ENCODE data around the gene YY1. TPM values are rescaled to one million over a fixed set of nuclear protein-coding genes. Genes with fewer than 3 reads are reported as not detected.
A peak's percentile ranks its signal among the peaks of the same experiment; 100 is the strongest.
"Not testable (repeated sequence)": the region's sequence is repeated elsewhere in the genome, so short reads cannot be mapped to it uniquely, and the experiment has no call there.

YY1 gene
- total and polyA plus RNA-seq, 7 donors = 26.7 to 61.5 (median 53.9) TPM

- no peaks in the 10 kb centered on the region for H3K4me1 ChIP-seq
- no peaks in the 10 kb centered on the region for H3K9me3 ChIP-seq
- DNase-seq = no peak
- H3K4me3 ChIP-seq = no peak overlapping the region
- no peaks in the 10 kb centered on the region for H3K36me3 ChIP-seq
- intact Hi-C loops (cut with DNase I) = no loop called here
- H3K27ac ChIP-seq = no peak overlapping the region
- 40 to 75% methylated on average over 5 of the region's 5 CpGs for WGBS, 2 donors
- no peaks in the 10 kb centered on the region for H3K27me3 ChIP-seq
- TF ChIP-seq CTCF (IDR thresholded peaks at IDR 0.05) (no peak), POLR2A (IDR thresholded peaks at IDR 0.05) (no peak), POLR2AphosphoS5 (IDR thresholded peaks at IDR 0.05) (no peak), EP300 (IDR thresholded peaks at IDR 0.05) (no peak)
Observed at GRCh38 chr14:100201701-100202100, 37.2 kb upstream of the YY1 start.

DNA sequence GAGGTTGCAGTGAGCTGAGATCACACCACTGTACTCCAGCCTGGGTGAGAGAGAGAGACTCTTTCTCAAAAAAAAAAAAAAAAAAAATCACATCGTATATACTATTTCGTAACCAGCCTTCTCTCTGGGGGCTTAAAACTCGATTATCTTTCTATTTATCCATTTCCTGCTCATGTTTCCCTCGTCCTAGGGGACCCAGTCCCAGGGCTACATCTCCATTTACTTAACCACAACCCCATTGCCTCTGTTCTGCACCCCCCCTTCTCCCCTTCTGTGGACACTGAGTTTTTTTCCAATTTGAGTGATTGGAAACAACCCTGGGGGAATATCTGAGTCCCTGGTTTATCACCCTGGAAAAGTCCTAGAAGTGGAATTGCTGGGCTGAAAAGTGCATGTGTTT, 36.2 kb upstream of the YY1 start:
- DNase-seq = no peak
- Histone ChIP-seq H3K4me3 (no peak overlapping the region), H3K9me3 (no peaks in the 10 kb centered on the region), H3K4me1 (no peaks in the 10 kb centered on the region), H3K27ac (no peak overlapping the region), H3K36me3 (no peaks in the 10 kb centered on the region), H3K27me3 (no peaks in the 10 kb centered on the region)
- 54 to 78% methylated on average over 4 of the region's 4 CpGs for whole genome bisulfite sequencing, 2 donors
- TF ChIP-seq CTCF (IDR thresholded peaks at IDR 0.05) (no peak), POLR2A (IDR thresholded peaks at IDR 0.05) (no peak), EP300 (IDR thresholded peaks at IDR 0.05) (no peak), POLR2AphosphoS5 (IDR thresholded peaks at IDR 0.05) (no peak)
- intact Hi-C loops (cut with DNase I) = no loop called here

- whole genome bisulfite sequencing, 2 donors = 95 to 96% methylated on average over 4 of the region's 4 CpGs
- intact Hi-C loops (cut with DNase I) = no loop called here
Observed at GRCh38 chr14:100203146-100203545, 35.8 kb upstream of the YY1 start.

DNA sequence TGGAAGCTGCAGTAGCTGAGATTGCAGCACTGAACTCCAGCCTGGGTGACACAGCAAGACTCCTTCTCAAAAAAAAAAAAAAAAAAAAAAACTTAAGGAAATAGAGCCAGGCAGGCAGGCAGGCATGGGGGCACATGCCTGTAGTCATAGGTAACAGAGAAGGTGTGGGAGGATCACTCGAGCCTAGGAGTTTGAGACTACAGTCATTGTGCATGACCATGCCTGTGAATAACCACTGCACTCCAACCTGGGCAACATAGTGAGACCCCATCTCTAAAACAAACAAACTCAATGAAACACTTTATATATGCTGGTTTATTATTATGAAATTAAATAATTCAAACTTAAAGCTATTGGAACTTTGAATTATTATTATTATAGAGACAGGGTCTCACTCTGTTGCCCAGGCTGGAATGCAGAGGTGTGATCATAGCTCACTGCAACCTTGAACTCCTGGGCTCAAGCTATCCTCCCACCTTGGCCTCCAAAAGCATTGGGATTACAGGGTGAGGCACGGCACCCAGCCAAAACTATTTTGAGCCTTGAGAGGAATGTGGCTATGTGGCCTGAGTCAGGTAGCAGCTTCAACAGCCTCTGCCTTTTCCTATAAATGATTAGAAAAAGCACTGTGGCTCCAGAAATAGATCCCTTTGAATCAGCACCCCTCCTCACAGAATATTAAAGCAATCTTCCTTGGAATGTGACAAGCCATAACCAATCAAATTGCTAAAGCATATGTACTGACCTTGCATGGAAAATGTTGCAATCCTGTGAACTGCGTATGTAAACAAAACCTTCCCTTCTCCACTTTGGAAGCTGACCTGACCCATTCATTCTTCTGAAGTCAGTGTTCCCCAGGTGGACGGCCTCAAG, 34.7 kb upstream of the YY1 start:
- H3K36me3 ChIP-seq = no peaks in the 10 kb centered on the region
- H3K4me1 ChIP-seq = no peaks in the 10 kb centered on the region
- 41 to 77% methylated on average over 4 of the region's 4 CpGs for WGBS, 2 donors
- TF ChIP-seq CTCF (IDR thresholded peaks at IDR 0.05) = no peak
- no peak for TF ChIP-seq EP300 (IDR thresholded peaks at IDR 0.05)
- TF ChIP-seq POLR2A (IDR thresholded peaks at IDR 0.05) = no peak
- no peak for TF ChIP-seq POLR2AphosphoS5 (IDR thresholded peaks at IDR 0.05)
- intact Hi-C loops (cut with DNase I) = no loop called here
- H3K4me3 ChIP-seq = no peak overlapping the region
- no peak for DNase-seq
- peak overlapping the region in 1 of 4 donors; percentile 29 for H3K27ac ChIP-seq
- H3K27me3 ChIP-seq = no peaks in the 10 kb centered on the region
- H3K9me3 ChIP-seq = no peaks in the 10 kb centered on the region

More at GRCh38 chr14:100203146-100203545, 35.8 kb upstream of the YY1 start:
- Histone ChIP-seq H3K36me3 (no peaks in the 10 kb centered on the region), H3K27me3 (no peaks in the 10 kb centered on the region), H3K4me1 (no peaks in the 10 kb centered on the region), H3K27ac (no peak overlapping the region), H3K4me3 (no peak overlapping the region), H3K9me3 (no peaks in the 10 kb centered on the region)
- no peak for TF ChIP-seq CTCF (IDR thresholded peaks at IDR 0.05)
- TF ChIP-seq POLR2AphosphoS5 (IDR thresholded peaks at IDR 0.05) = no peak
- no peak for TF ChIP-seq POLR2A (IDR thresholded peaks at IDR 0.05)
- no peak for TF ChIP-seq EP300 (IDR thresholded peaks at IDR 0.05)
- no peak for DNase-seq

- 84 to 91% methylated on average over 7 of the region's 7 CpGs for WGBS, 2 donors
- DNase-seq; H3K9me3 ChIP-seq; H3K36me3 ChIP-seq; H3K27me3 ChIP-seq; H3K4me3 ChIP-seq; H3K4me1 ChIP-seq; intact Hi-C loops (cut with DNase I): not testable (repeated sequence)
- H3K27ac ChIP-seq = peak overlapping the region in 1 of 4 donors; percentile 29
Observed at GRCh38 chr14:100204835-100205167, 34.1 kb upstream of the YY1 start.

- 91 to 93% methylated on average over 10 of the region's 10 CpGs for WGBS, 2 donors
- intact Hi-C loops (cut with DNase I) = not testable (repeated sequence)
Observed at GRCh38 chr14:100207588-100207987, 31.4 kb upstream of the YY1 start.

GRCh38 chr14:100208136-100208535, 30.8 kb upstream of the YY1 start:
- H3K27ac ChIP-seq; intact Hi-C loops (cut with DNase I); H3K4me1 ChIP-seq; DNase-seq; H3K4me3 ChIP-seq; H3K36me3 ChIP-seq; H3K9me3 ChIP-seq; H3K27me3 ChIP-seq: not testable (repeated sequence)
- 96% methylated on average over 33 of the region's 33 CpGs for WGBS, 2 donors

More at GRCh38 chr14:100207588-100207987, 31.4 kb upstream of the YY1 start:
- H3K36me3 ChIP-seq, H3K4me1 ChIP-seq, H3K4me3 ChIP-seq, H3K27me3 ChIP-seq, DNase-seq, H3K27ac ChIP-seq, H3K9me3 ChIP-seq: not testable (repeated sequence)

Data from sigmoid colon (tissue), 7 donors.